Stimulated activated CD8-positive, alpha-beta memory T cell treated with anti-CD3 and anti-CD28 coated beads, Interleukin-7, amount 100 ng/mL, for 24 hours (primary cell): ENCODE data around the gene TMIE.

Experiments used
- DNase-seq: peaks from one replicate; pipeline ENCODE4 v3.0.0-alpha.2; 2020; ENCODE audit warnings: low read depth

Gene TMIE

DNA sequence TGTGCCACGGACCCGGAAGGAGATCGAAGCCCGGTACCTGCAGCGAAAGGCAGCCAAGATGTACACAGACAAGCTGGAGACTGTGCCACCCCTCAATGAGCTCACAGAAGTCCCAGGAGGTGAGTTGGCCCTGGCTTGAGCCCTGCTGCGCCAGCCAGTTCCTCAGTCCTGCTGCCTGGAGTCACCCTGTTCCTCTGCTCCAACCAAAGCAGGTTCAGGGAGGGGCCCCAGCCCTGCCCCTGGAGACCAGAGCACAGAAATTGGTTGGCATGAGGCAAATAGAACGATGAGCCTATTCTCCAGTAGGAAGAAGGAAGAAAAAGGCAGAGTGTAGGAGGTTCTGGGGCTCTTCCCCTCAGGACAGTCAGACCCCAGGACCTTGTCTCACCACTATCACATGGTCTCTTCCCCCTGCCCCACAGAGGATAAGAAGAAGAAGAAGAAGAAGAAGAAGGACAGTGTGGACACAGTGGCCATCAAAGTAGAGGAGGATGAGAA, 8.0 kb downstream of the TMIE start:
- no peak for DNase-seq

DNA sequence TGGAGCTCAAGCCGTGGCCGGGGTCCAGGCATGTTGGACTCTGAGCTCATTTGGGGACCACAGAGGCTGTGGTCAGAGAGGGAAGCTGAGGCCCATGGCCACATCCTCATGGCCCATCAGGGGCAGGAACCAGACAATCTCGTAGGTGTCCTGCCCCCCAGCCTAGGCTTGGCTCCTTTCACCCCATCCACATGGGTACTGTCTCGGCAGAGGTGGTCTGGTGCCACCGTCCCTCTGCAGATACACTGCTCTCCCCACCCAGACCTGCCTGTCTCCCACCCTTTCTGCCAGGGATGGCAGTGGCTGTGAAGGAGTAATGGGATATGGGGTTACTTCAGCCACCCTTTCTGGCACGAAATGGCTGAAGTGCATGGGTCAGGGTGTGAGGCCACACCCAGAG, 8.5 kb downstream of the TMIE start:
- no peak for DNase-seq

DNA sequence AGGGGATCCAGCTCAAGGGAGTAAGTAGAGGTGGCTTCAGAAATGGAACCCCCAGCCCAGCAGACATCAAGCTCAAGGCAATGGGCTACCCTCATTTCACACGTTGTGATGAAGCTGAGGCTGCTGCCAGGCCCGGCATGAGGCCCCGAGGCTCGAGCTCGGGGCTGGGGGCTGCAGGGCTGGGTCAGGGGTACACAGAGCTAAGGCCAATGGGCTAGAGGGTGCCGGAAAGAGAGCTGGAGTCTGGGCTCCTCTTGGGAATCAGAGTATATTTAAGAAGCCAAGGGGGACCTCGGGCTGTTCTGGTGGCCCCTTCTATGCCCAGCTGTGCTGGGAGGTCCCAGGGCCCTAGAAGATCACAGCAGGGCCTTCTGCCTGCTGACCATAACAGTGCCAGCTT, 9.0 kb downstream of the TMIE start:
- no peak for DNase-seq

DNA sequence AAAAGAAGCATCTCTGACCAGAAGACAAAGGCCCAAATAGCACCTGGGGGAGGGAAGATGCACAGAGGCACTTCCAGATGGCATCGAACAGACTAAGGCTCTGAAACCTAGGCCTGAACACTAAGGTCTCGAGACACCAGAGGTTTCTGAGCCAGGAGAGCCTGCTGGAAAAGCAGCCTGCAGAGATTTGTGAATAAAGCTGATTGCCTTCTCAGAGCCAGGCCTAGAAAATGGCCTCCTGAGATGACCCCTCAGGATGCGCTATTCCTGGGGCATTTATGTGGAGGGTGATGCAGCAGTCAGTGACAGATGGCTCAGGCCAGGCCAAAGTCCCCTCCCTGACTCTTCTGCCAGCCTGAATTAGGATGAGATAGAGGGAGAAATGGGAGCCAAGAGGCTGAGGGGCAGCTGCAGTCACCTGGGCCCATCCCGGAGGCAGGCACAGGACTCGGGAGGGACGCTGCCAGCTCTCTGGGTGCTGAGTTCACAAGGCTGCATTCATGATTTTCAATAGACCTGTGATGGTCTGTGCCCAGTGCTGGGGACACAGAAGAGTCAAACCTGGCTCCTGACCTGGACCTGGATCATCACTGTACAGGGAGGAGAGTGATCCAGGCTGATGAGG, 9.6 kb downstream of the TMIE start:
- no peak for DNase-seq

DNA sequence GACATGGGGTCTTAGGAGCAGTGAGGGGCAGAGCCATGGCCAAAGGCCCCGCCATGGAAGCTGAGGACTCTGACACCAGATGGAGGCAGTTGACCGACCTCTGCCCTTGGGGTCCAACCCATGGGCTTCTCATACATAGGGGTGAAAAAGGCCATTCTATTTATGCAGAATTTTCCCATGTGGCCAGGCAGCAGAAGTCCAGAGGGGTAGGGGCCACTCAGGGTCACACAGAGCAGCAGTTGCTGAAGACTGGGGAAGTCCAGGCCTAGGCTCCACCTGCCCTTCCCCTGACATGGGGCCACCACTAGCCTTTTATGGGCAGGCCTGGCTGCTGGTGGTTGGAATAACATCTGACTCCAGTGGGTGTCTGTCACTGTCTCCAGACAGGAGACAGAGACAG, 10.1 kb downstream of the TMIE start:
- no peak for DNase-seq

DNA sequence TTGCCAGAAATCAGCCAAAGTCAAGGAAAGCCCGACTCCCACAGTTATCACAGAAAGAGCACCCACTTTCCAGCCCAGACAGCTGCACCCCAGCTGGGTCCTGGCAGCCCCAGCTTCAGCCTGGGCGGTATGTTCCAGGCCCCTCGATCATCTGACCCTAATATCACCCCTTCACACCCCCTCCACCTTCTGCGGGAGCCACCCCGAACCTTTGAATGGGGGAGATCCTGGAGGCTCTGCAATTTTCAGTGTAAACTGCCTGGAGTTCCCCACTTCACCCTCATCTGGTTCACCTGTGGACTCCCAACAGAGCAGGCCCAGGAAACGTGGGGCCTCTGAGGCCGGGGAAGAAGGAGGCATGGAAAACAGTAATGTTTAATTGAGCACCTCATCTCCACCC, 10.6 kb downstream of the TMIE start:
- DNase-seq, result no peak

DNA sequence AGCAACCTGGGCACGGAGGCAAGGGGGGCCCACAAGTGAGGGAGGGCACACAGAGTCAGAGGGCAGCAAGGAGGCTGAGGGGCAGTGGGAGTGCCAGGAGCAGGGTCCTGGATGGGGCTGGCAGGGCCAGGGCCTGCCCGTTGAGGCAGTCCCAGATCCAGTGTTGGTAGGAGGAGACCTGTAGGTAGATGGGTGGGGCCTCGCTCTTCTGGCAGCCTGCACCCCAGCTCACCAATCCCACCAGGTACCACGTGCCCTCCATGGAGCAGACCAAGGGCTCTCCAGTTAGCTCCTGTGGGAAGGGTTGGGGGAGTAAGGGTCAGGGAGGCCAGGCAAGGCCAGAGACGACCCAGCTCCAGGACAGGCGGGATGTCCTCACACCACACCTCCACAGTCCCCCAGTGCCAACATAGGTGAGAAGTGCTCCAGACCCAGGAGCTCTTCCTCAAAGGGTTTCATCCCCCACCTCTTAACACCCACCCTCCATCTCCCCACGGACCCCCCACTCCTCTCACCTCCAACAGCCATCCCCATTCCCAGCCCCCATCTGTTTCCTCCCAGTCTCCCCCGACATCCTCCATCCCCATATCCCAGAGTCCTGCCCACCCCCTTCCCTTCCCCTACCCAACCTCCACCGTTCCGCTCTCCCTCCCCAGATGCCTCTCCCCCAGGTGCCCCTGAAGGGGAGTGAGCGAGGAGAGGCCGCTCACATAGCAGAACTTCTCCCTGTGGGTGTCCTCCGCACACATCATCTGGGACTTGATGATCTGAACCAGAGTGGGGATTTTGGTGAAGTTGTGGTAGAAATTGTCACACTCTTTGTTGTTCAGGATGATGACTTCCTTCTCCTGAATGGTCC, 11.2 kb downstream of the TMIE start:
- DNase-seq, result no peak

DNA sequence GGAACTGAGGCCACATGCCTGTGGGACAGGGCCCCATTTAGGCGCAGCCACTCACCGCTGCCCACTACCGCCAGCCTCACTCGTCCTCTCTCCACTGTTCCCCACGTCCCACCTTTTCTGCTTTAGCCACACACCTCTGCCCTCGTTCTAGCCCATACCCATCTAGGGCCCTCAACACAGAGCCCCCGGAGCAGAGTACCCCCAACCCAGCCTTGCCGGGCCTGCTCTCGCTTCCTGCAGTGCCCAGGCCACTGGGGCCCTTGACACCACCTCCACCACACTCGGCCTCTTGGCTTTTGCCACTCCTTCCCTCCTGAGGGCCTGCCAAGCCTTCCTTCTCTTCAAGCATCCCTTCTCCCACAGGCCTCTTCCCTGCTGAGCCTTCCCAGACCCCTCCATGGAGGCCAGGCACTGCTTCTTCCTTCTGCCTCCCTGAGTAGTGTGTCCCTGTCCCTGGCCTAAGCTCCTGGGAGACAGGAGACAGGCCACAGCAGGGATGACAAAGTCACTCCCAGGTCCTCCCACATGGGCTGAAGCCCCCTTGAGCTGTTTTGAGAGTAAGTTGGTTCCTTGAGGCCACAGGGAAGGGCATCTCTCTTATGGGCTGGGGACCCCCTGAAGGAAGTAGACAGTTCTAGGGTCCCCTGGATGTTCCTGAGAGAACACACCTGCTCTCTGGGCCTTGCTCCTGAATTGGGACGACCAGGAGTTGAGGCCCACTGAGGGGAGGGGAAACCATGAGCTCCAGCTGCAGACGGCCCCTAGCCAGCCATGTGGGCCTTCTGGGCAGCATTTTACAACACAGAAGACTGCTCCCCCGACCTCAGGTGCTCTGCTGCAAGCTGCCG, 12.1 kb downstream of the TMIE start:
- no peak for DNase-seq

DNA sequence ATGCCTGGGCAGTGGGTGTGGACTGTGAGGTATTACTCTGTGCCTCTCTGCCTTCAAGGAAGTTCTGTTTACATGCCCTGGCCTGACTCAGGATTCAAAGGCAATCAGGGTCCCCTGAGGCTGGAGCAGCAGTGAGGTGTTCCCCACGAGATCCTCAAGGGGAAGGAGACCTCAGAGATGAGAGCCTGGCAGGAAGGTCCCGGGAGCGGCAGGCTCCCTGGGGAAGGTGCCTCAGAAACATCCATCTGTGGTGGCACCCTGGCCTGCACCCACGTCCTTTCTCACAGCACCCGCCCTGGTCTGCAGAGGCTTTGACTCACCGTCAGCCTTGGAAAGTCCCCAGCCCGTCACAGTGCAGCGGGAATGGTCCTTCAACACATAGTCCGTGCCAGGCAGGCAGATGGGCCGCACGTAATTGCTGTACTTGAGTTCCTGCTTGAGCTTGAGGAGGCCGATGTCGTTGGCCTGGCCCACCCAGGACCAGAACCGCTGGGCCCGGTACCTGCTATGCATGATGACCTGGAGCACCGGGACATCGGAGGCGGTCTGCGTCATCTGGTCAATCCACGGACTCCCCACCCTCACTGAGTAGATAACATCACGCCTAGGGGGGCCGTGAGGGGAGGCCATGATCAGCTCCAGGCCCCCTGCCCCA, 12.8 kb downstream of the TMIE start:
- DNase-seq, result no peak

DNA sequence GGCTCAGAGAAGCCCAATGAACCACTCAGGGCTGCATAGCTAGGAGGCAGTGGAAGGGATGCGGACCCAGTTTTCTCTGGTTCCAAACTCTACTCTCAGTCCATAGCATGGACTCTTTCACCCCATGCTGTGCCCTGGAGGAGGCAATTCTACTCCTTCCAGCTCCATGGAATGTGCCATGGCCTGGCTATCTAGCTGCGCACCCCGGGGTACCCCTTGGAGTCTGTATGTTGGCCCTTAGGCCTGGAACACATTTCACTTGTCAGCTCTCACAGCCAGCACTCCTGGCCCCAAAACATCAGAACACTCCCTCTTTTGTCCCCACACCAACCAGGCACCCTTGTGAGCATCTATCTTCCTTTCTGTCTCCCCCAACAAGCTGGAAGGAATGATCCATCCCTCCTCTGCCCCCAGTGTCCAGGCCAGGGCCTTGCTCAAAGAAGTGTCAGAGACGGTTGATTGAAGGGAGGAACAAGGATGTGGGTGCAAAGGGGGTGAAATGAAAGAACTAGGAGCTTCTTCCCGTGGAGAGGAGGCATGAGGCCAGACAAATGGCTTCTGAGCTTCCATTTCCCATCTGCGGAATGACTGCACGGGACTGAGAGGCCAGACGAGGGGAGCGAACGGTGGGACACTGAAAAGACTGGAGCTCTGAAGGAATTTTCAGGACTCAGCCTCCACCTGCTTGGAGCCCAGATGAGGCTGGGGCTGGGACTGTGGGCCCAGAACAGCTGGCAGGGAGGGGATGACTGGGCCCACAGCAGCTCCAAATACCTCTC, 13.7 kb downstream of the TMIE start:
- no peak for DNase-seq

DNA sequence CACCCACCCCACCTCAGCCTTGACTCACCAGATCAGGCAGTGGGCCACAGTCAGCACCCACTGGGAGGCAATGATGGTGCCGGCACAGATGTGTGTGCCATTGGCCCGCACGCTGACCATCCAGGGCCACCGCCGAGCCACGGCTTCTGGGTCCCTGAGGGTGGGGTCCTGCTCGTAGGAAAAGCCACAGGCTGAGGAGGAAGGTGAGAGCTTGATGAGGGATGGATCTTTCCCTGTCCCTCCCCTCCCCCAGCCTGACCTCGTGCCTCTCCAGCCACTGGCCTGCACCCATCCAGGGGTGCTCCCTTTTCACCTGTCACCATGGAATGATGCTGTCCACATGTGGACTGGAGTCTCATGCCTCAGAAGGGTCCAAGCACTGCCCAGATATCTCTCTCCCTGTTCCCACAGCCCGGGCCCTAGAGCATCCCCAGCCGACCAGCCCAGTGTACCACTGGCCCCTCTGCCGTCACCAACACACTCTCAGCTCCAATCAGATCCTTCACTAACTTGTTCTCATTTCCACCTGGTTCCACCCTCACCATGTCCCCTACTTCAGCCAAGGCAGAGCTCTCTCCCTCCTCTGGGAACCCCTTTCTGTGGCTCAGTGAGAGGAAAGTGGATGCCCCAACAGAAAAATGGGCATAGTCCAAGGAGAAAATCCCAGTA, 14.4 kb downstream of the TMIE start:
- no peak for DNase-seq

DNA sequence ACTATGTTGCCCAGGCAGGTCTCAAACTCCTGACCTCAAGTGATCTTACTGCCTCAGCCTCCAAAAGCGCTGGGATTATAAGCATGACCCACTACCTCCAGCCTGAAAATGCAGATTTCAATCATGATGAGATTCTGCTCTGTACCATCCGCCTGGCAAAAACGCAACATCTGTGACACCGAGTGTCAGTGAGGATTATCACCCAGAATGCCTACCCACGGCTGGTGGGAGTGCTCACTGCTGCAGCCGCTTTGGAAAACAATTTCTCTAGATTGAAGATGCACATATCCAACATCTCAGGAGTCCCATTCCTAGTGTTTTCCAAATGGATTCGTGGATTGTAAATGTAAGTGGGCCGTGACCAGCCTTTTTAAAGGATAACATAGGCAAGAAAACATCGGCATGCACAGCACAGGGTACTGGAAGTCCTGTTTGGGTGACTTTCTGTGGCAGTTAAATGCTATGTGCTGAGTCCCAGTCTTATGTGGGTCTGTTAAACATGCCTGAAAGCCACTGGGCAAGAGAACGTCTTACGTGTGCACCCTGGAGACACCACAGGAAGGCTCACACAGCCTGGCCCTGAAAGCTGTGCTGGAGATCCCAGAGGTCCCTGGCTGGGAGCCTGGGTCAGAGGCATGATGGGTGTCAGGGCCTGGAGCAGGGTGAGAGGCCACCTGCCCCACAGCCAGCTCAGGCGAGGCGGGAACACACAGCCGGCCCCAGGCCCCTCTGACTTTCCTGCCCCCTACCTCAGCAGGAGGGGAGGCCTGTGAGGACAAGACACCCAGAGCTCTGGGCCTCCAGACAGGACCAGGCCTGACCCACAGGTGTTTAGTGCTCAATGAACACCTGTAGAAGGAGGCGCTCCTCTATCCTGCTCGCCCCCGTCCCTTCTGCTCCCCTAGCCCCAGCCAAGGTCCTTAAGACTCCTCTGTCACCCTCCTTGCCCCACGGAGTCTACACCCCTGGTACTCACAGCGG, 15.6 kb downstream of the TMIE start:
- no peak for DNase-seq

DNA sequence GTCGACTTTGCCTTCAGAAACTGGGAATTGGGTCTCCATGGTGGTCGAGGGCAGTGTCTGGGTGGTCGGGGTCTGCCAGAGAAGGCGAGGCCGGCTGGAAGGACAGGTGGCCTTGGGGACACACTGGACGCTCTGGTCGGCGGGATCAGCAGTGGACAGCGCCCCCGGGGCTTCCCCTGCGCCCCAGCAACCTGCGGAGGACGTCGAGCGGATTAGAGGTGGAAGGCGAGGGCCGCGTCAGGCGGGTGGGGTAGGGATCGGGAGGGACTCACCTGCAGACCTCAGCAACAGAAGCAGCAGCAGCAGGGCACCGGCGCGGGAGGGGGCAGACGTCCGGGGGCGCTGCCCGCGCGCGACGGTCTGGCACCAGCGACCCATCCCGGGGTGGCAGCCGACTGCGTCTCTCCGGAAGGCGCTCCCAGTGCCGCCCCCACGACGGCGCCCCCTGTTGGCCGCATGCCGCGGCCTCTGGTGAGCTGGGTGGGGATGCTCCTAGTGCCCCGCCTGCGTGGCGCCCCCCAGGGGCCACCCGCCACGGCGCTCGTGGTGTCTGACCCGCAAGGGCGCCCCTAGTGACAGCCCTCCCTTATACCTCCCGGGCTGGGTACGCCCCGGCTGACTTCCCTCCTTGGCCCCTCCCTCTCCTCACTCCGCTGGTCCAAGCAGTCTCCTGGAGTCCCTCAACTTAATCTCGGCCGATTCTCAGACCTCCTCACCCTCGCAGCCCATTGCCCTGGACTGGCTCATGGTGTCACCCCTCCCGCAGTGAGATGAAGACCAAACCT, 16.4 kb downstream of the TMIE start, which contains the start of gene PRSS50:
PRSS50 (minus strand) TSS at position 423 of the 785 bp plus-strand sequence; CDS start at position 378, 45 bp downstream.
- no peak for DNase-seq

DNA sequence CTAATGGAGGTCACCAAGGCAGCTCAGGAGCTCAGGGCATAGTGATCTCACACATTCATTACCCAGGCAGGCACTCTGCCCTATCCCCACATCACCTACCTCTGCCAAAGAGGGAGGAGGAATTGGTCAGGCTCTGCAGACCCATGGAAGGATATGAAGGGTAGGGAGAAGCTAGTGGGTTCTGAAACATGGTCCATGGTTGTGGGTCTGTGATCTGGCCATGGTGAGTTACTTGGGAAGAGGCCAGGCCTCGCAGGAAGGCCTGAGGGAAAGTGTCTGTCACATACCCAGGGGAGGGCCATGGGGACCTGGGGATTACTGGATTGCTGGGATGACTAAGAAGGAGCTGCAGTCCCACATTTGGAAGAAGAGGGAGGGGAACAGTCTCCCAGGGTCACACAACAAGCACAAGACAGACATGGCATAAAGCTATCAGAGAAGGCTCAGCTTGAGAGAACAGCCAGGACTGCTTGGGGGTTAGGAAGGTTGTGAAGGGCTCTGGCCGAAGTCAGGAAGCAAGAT, 17.9 kb downstream of the TMIE start:
- no peak for DNase-seq

DNA sequence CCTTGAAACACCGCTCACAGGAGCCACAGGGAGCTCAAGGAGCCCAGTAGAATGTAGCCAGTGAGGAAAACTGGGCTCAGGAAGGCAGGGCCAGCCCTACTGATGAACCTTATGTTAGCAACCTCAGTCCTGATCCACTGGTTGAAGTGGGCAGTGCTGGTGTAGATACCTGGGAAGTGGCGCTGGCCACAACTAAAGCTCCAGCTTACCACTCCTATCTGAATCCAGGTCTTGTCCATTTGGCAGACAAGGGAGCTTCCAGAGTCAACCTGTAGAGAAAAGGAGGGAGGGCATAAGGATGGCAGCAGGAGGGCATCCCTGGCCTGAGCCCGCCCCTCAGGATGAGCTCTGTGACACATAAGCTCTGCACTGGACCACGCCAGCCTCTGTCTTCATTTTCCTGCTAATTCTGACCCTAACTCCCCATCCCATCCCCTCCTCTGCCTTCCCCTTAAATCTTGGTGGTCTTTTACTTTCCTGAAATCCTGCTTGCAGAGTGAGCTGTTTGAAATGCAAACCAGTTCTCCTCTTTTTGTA, 18.6 kb downstream of the TMIE start:
- DNase-seq, result no peak

DNA sequence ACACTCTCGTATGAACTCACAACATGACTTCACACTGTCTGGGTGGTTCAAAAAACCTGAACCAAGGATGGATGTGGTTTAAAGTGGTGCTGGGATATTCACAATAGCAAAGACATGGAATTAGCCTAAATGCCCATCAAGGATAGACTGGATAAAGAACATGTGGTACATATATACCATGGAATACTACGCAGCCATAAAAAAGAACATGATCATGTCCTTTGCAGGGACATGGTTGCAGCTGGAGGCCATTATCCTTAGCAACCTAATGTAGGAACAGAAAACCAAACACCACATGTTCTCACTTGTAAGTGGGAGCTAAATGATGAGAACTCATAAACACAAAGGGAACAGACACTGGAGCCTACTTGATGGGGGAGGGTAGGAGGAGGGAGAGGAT, 19.8 kb downstream of the TMIE start:
- DNase-seq, result no peak

DNA sequence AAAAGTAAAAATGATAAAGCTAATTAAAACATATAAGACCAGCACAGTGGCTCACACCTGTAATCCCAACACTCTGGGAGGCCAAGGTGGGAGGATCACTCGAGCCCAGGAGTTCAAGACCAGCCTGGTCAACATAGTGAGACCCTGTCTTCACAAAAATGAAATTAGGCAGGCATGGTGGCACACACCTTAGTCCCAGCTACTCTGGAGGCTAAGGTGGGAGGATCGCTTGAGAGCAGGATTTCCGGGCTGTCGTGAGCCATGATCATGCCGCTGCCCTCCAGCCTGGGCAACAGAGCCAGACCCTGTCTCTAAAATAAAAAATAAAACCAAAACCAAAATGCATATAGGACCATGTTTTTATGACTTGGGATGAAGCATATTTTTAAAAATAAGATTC, 21.3 kb downstream of the TMIE start:
- no peak for DNase-seq

DNA sequence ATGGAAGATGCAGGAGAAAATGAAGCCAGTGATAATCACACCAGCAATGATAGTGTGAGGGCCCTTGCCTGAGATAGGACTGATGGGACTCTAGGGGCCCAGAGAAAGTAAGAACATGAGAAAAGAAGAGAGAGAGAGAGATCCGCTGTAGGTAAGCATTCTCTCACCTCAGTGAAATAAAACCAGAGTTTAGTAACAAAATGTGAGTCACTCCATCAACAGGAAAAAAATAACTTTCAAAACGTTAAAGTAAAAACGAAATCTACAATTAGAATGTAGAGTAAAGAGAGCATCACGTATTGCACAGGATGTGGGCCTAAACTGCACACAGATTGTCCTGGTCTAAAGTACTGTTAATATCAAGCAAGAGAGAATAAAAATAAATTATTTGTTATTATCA, 23.2 kb downstream of the TMIE start:
- no peak for DNase-seq
